Endothelial cell of umbilical vein (primary cell): ENCODE data around the gene TIGIT. TPM values are rescaled to one million over a fixed set of nuclear protein-coding genes. Genes with fewer than 3 reads are reported as not detected.

Experiments used
- BruUV-seq: library from RNA; stranded (reverse); fragments of 400-500 nt; replicated peaks from 2 replicates; lab custom pipeline; 2021; lab: Mats Ljungman, UMichigan
- CTCF ChIA-PET: fragments of 300-600, 350-600 bp; sonication (Branson Sonifier 250); formaldehyde crosslinking; loops from one replicate; lab custom pipeline; 2021; ENCODE audit warnings: antibody characterized with exemption, inconsistent platforms; lab: Charles Lee
- POLR2A ChIA-PET: fragments of 300-600, 350-600 bp; sonication (Branson Sonifier 250); formaldehyde crosslinking; loops from one replicate; lab custom pipeline; 2021; ENCODE audit warnings: antibody characterized with exemption, inconsistent platforms; lab: Charles Lee
- DNase-seq: peaks from one replicate; pipeline ENCODE4 v3.0.0-alpha.2; 2011; ENCODE audit warnings: low read depth, low spot score
- FAIRE-seq: peaks from 2 replicates; lab custom pipeline; 2011; peaks lifted over from hg19 to GRCh38; lab: Jason Lieb, UNC
- H2AFZ ChIP-seq: 2 replicates; pipeline ENCODE4 v1.6.0; 2012; ENCODE audit warnings: low read depth, low read length, control low read depth, inconsistent platforms
- H3K27ac ChIP-seq: 2 replicates; pipeline ENCODE4 v1.5.1; 2011; ENCODE audit warnings: low read depth, mild to moderate bottlenecking, control low read depth, low read length, moderate library complexity; ENCODE audit not compliant: insufficient read depth
- H3K27me3 ChIP-seq, 2 experiments: 2 replicates each; pipeline versions ENCODE4 v1.6.0 to v1.6.1; 2011; ENCODE audit warnings: low read length in 2 of 2, mixed read lengths in 1 of 2; ENCODE audit not compliant: control insufficient read depth in 2 of 2, insufficient read depth in 2 of 2
- H3K36me3 ChIP-seq, 2 experiments: 2 replicates in 1 of 2; 3 replicates in 1 of 2; pipeline ENCODE4 v1.5.1; 2011; ENCODE audit warnings: low read length in 2 of 2, mild to moderate bottlenecking in 1 of 2, moderate library complexity in 1 of 2; ENCODE audit not compliant: control insufficient read depth in 2 of 2, insufficient read depth in 2 of 2; ENCODE audit errors: extremely low read depth in 1 of 2
- H3K4me1 ChIP-seq: 3 replicates; pipeline ENCODE4 v1.5.1; 2011; ENCODE audit warnings: mild to moderate bottlenecking, low read length; ENCODE audit not compliant: control insufficient read depth, insufficient read depth; ENCODE audit errors: extremely low read depth
- H3K4me2 ChIP-seq: 2 replicates; pipeline ENCODE4 v1.6.1; 2011; ENCODE audit warnings: low read length, control low read depth, mixed read lengths; ENCODE audit not compliant: insufficient read depth
- H3K4me3 ChIP-seq, 3 experiments: fragments of 200-600 bp in 1 of 3; sonication (generic), shearing (Covaris generic) in 1 of 3; replicated peaks in 1 of 3; 2 replicates each; pipeline ENCODE4 v1.5.1; 2011 to 2016; ENCODE audit warnings: control low read depth in 3 of 3, low read length in 3 of 3, mild to moderate bottlenecking in 2 of 3, inconsistent platforms in 1 of 3, low read depth in 1 of 3, moderate library complexity in 1 of 3; ENCODE audit not compliant: insufficient read depth in 1 of 3
- H3K79me2 ChIP-seq: 2 replicates; pipeline ENCODE4 v1.6.0; 2012; ENCODE audit warnings: low read length, inconsistent platforms; ENCODE audit not compliant: control insufficient read depth, insufficient read depth
- H3K9ac ChIP-seq: replicated peaks from 2 replicates; pipeline ENCODE3; 2011; ENCODE audit warnings: low read length, control low read depth; ENCODE audit not compliant: insufficient read depth; ENCODE audit errors: extremely low read depth
- H3K9me1 ChIP-seq: replicated peaks from 3 replicates; pipeline ENCODE4 v1.6.0; 2011; ENCODE audit warnings: mild to moderate bottlenecking, low read length; ENCODE audit not compliant: control insufficient read depth, insufficient read depth; ENCODE audit errors: extremely low read depth
- H3K9me3 ChIP-seq: replicated peaks from 2 replicates; pipeline ENCODE4 v1.5.1; 2012; ENCODE audit warnings: low read length, inconsistent platforms; ENCODE audit not compliant: control insufficient read depth, insufficient read depth
- H4K20me1 ChIP-seq: replicated peaks from 2 replicates; pipeline ENCODE3; 2011; ENCODE audit warnings: mild to moderate bottlenecking, low read length; ENCODE audit not compliant: control insufficient read depth, insufficient read depth; ENCODE audit errors: extremely low read depth
- EZH2 ChIP-seq: IDR thresholded peaks from 2 replicates; pipeline ENCODE4 v1.6.1; 2012; ENCODE audit warnings: borderline replicate concordance, low read depth, mild to moderate bottlenecking, moderate library complexity, low read length, inconsistent platforms; ENCODE audit not compliant: severe bottlenecking
- FOS ChIP-seq: IDR thresholded peaks from 2 replicates; pipeline ENCODE4 v1.6.1; 2011; ENCODE audit warnings: mild to moderate bottlenecking, low read length, moderate library complexity, borderline replicate concordance; ENCODE audit not compliant: insufficient read depth
- GATA2 ChIP-seq: IDR thresholded peaks from 2 replicates; pipeline ENCODE4 v1.7.0; 2011; ENCODE audit warnings: low read depth, mild to moderate bottlenecking, moderate library complexity, mixed read lengths, low read length; ENCODE audit not compliant: insufficient read length, insufficient read depth
- JUN ChIP-seq: IDR thresholded peaks from 2 replicates; pipeline ENCODE4 v1.6.1; 2011; ENCODE audit warnings: borderline replicate concordance, low read depth; ENCODE audit not compliant: insufficient read length, insufficient read depth
- MYC ChIP-seq: IDR thresholded peaks from one replicate; pipeline ENCODE4 v1.6.1; 2011; ENCODE audit warnings: mild to moderate bottlenecking, low read depth, low read length
- POLR2A ChIP-seq: IDR thresholded peaks from 2 replicates; pipeline ENCODE4 v1.6.1; 2012; ENCODE audit warnings: low read depth, mild to moderate bottlenecking, control low read depth, low read length
- POLR2AphosphoS5 ChIP-seq: IDR thresholded peaks from 2 replicates; pipeline ENCODE4 v1.6.1; 2012; ENCODE audit warnings: low read depth, mild to moderate bottlenecking, control low read depth, low read length, moderate library complexity; ENCODE audit not compliant: insufficient read depth
- dilution Hi-C: fragments of 300-500 bp; cut with MboI; formaldehyde crosslinking; loops from one replicate; pipeline ENCODE4 v1.15.0; 2019; ENCODE audit warnings: low sequenced_read_pairs; ENCODE audit not compliant: extremely low pct_ligation_motif_present
- intact Hi-C: fragments of 100-400 bp; cut with micrococcal nuclease; formaldehyde crosslinking; loops from one replicate; pipeline ENCODE4 v1.10.0; 2022
- polyA plus RNA-seq, 4 experiments: library from polyadenylated mRNA; depleted of rRNA in 3 of 4; stranded (reverse) in 3 of 4; unstranded in 1 of 4; fragments of >200 nt; gene quantifications; 2 replicates each; pipeline versions ENCODE4 v1.2.1 to v1.2.3, GENCODE V29; 2011 to 2012; ENCODE audit warnings: missing spikeins in 1 of 4
- total RNA-seq: library from RNA; stranded (reverse); gene quantifications from 2 replicates; pipeline ENCODE4 v1.2.3, GENCODE V29; 2021
- TF ChIP-seq, protein P1 (sequence below): IDR thresholded peaks from 2 replicates; pipeline ENCODE4 v1.6.1; 2011; ENCODE audit not compliant: insufficient read depth, insufficient read length
- TF ChIP-seq, protein P2 (sequence below), 2 donors: IDR thresholded peaks; 1 replicate in 1 of 2; 2 replicates in 1 of 2; pipeline ENCODE4 v1.5.1; 2011; ENCODE audit warnings: low read length in 2 of 2, mild to moderate bottlenecking in 2 of 2, moderate library complexity in 2 of 2, control low read depth in 1 of 2, inconsistent platforms in 1 of 2, low read depth in 1 of 2; ENCODE audit not compliant: insufficient read depth in 1 of 2; ENCODE audit errors: extremely low read depth in 1 of 2

Gene TIGIT
- total and polyA plus RNA-seq, 2 donors (not counting 3 experiments of a cell fraction or from before 2014, with no cell fraction given): not detected

DNA sequence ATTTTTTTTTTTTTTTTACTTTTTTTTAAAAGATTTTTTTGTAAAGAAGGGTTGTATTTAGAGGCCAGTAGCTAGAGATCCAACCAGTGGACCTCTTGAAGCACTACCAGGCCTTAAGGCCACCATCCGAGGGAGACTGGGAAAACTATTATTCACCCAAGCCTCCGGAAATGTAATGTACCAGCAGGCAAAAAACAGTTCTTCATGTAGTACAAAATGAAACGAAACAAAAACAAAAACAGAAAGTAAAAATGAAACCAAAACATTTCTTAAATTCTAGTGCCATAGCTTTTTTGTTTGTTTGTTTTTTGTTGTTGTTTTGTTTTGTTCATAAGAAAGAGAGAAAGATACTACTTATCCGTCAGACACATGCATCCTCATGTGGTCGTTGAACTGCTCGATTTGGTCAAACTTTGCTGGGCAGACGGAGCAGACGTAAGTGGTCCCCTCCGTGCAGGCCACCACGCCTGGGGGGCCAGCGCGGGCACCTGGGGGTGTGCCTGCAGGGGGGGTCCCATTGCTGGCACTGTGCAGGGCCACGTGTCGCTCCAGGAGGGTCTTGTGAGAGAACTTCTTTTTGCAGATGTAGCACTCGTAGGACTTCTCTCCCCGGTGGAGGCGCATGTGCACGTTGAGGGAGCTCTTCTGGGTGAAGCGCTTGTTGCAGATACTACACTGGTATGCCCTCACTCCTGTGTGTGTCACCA, 45.0 kb downstream of the TIGIT start:
- ChIA-PET CTCF (interaction anchor here (1.0 to 1.8 kb wide), 3 partner anchors 10 to 494 kb away, joined by 3 to 4 read pairs (median 3); no protein-coding TSS in a partner anchor), POLR2A (no interaction called here)
- no TSS peak for BruUV-seq
- Histone ChIP-seq H3K27ac (no peak overlapping the region), H3K9me3 (no peaks in the 10 kb centered on the region), H3K4me1 (no peaks in the 10 kb centered on the region), H3K36me3 (peaks cover 0 to 1% of the 10 kb centered on the region in 2 experiments), H3K4me2 (no peak overlapping the region), H3K79me2 (no peaks in the 10 kb centered on the region), H3K4me3 (no peak overlapping the region), H3K9ac (no peak overlapping the region), H3K27me3 (no peaks in the 10 kb centered on the region), H3K9me1 (no peaks in the 10 kb centered on the region), H2AFZ (no peak overlapping the region), H4K20me1 (no peaks in the 10 kb centered on the region)
- FAIRE-seq: peak; percentile 67
- DNase-seq: no peak
- TF ChIP-seq FOS (no peak), POLR2A (no peak), POLR2AphosphoS5 (no peak), MYC (no peak), GATA2 (no peak), EZH2 (no peak), JUN (no peak)
- TF ChIP-seq, protein P1, sequence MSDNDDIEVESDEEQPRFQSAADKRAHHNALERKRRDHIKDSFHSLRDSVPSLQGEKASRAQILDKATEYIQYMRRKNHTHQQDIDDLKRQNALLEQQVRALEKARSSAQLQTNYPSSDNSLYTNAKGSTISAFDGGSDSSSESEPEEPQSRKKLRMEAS: no peak
- TF ChIP-seq, protein P2, sequence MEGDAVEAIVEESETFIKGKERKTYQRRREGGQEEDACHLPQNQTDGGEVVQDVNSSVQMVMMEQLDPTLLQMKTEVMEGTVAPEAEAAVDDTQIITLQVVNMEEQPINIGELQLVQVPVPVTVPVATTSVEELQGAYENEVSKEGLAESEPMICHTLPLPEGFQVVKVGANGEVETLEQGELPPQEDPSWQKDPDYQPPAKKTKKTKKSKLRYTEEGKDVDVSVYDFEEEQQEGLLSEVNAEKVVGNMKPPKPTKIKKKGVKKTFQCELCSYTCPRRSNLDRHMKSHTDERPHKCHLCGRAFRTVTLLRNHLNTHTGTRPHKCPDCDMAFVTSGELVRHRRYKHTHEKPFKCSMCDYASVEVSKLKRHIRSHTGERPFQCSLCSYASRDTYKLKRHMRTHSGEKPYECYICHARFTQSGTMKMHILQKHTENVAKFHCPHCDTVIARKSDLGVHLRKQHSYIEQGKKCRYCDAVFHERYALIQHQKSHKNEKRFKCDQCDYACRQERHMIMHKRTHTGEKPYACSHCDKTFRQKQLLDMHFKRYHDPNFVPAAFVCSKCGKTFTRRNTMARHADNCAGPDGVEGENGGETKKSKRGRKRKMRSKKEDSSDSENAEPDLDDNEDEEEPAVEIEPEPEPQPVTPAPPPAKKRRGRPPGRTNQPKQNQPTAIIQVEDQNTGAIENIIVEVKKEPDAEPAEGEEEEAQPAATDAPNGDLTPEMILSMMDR (IDR thresholded peaks at IDR 0.05; ENCODE audit: extremely low read depth in 1 of 2, insufficient read depth in 1 of 2, low read depth in 1 of 2, low read length in 2 of 2): no peak
- intact Hi-C loops: no loop called here
- dilution Hi-C loops: no loop called here
